AG10803 (cell line): ENCODE data around the gene CAPN11.
A peak's percentile ranks its signal among the peaks of the same experiment; 100 is the strongest.

Experiments used
- DNase-seq: peaks from one replicate; pipeline ENCODE4 v3.0.0; 2010; ENCODE audit warnings: low read depth
- H3K4me3 ChIP-seq: 2 replicates; pipeline ENCODE4 v1.5.1; 2011; ENCODE audit warnings: mild to moderate bottlenecking, low read length, control low read depth
- CTCF ChIP-seq: conservative IDR thresholded peaks from 2 replicates; pipeline ENCODE4 v1.5.1; 2011; ENCODE audit warnings: mild to moderate bottlenecking, low read length, control low read depth, inconsistent platforms

CAPN11 gene

DNA sequence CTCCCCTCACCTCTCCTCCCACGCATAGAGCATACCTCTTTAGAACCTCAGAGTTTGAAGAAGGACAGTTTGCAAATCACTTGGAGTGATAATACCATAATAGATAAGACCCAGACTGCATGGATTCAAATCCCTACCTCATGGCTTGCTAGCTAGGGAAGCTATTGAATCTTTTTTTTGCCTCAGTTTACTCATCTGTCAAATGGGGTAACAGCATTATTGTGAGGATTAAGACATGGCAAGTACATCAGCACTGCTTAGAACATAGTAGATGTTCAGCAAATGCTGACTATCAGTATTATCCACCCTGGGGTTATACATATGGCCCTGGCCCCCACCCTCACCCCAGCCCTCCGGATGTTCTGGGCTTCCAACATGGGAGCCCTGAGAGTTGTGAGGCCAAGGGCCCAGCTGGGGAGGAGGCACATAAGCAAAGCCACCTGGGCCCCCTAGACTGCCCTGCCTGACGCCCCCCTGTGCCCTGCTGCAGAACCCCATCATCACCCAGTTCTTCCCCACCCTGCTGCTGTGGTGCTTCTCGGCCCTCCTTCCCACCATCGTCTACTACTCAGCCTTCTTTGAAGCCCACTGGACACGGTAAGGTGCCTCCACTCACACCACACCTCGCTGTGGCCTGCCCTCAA lies 9.1 kb upstream of the CAPN11 start:
- TF ChIP-seq CTCF, result no peak
- no peak overlapping the region for H3K4me3 ChIP-seq
- no peak for DNase-seq

DNA sequence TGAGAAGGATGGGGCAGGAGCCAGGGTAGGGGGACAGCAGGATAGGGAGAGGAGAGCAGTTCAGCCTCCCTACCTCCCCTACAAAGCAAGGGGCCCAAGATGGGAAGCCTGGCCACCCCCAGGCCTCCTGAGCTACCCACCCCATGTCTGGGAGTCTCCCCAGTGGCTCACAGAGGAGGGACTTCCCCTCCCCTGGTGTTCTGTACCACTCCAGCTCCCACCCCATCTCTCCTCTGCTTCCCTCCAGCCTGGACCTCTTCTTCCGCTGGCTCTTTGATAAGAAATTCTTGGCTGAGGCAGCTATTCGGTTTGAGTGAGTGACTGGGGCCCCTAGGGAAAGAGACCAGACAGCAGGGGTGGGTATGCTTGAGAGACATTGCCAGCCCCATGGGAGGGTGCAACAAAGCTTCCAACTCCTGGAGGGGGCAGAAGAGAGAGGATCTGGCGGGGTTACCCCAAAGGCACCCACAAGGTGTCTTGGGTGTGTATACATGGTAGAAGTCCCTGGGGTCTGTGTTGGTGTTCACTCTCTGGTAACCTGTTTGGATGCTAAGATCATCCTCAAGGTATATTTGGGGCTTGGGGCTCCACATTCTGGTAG lies 8.2 kb upstream of the CAPN11 start:
- DNase-seq, result no peak
- TF ChIP-seq CTCF, result no peak
- H3K4me3 ChIP-seq, result no peak overlapping the region

DNA sequence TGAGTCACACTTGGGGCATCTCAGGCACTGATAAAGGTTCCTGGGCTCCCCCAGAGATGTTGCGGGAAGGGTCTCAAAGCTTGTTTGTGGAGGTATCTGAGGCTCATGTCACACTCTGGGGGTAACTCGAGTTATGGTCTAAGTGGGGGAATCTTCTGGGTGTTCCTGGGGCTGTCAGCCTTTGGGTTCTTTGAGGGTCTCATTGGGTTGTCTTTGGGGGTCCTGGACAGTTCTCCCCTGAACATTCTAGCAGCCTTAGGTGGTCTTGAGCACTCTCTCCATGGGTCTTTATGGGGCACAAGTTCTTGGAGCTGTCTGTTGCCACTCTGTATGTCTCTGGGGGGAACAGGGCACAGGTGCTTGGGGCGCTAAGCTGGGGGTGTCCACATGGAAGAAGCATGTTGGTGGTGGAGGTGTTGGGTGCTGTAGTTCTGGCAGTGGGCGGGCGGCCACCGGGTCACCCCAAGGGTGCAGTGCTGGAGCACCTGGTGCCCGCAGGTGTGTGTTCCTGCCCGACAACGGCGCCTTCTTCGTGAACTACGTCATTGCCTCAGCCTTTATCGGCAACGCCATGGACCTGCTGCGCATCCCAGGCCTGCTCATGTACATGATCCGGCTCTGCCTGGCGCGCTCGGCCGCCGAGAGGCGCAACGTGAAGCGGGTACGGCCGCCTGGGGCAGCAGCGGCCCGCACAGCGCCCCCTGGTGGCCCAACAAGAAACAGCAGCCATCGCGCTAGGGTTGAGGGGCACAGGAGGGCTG lies 7.1 kb upstream of the CAPN11 start:
- H3K4me3 ChIP-seq, result no peak overlapping the region
- DNase-seq, result peak; percentile 62
- TF ChIP-seq CTCF, result peak; percentile 90

GRCh38 chr6:44152109-44152461 lies 6.5 kb upstream of the CAPN11 start:
- TF ChIP-seq CTCF, result no peak
- no peak overlapping the region for H3K4me3 ChIP-seq
- DNase-seq, result no peak

DNA sequence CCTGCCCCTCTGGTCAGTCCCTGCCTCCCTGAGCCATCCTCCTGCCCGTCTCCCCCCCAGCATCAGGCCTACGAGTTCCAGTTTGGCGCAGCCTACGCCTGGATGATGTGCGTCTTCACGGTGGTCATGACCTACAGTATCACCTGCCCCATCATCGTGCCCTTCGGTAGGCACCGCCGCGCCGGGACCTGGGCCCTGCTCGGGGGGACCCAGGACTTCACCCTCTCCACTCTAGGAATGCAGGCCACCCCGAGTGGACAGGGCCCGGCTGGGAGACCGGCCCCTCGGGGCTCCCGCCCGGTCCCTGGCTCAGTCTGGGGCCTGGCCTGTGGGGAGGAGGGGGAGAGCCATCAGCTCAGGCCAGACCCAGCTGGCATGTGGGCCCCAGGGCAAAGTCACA lies 6.1 kb upstream of the CAPN11 start:
- H3K4me3 ChIP-seq, result no peak overlapping the region
- no peak for TF ChIP-seq CTCF
- DNase-seq, result no peak

- no peak overlapping the region for H3K4me3 ChIP-seq
- TF ChIP-seq CTCF, result no peak
- DNase-seq, result no peak
Measured at GRCh38 chr6:44154067-44154466, 4.6 kb upstream of the CAPN11 start.
